D721Med (cell line): ENCODE data around the gene C20orf173.
A peak's percentile ranks its signal among the peaks of the same experiment; 100 is the strongest.

Experiments
- DNase-seq: peaks from one replicate; pipeline ENCODE4 v3.0.0; 2011; ENCODE audit warnings: low spot score; ENCODE audit not compliant: insufficient read length
- FAIRE-seq: peaks from 2 replicates; lab custom pipeline; 2011; peaks lifted over from hg19 to GRCh38; lab: Jason Lieb, UNC
- CTCF ChIP-seq: IDR thresholded peaks from 2 replicates; pipeline ENCODE4 v1.5.1; 2012; ENCODE audit warnings: mild to moderate bottlenecking, control low read depth; ENCODE audit not compliant: insufficient read depth; ENCODE audit errors: missing control alignments

C20orf173 gene

DNA sequence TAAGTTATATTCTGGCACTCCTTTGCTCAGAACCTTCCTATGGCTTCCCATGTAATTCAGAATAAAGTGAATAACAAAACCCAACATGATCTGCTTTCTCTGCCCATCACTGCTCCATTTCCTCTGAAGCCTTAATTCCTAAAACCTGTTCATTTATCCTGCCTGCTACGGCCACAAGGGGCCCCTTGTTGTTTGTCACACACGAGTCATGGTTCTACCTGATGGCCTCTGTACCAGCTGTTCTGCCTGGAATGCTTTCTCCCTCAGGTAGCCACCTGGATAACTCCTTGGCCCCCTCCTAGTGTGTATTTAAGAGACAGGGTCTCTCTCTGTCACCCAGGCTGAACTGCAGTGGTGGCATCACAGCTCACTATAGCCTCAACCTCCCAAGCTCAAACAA lies 39.2 kb upstream of the C20orf173 start:
- peak; percentile 21 for TF ChIP-seq CTCF
- FAIRE-seq (no peak), DNase-seq (no peak)

DNA sequence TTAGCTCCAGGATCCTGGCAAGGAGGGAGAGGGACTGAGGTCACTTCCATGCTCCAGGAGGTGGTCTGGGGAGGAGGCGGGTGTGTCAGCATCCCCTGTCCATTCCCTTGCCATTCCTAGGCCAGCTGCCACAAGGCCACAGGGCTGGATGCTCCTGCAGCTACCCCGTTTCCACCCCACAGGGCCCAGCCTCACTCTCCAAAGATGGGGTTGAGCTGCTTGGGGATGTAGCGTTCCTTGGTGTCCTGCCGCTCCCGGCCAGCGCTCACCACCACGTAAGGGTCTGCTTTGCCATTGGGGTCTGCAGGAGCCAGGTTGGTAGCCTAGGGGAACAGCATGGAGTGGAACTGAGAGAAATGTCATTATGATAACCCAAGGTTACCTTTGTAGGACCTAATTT lies 35.5 kb upstream of the C20orf173 start:
- FAIRE-seq: no peak
- no peak for TF ChIP-seq CTCF

DNA sequence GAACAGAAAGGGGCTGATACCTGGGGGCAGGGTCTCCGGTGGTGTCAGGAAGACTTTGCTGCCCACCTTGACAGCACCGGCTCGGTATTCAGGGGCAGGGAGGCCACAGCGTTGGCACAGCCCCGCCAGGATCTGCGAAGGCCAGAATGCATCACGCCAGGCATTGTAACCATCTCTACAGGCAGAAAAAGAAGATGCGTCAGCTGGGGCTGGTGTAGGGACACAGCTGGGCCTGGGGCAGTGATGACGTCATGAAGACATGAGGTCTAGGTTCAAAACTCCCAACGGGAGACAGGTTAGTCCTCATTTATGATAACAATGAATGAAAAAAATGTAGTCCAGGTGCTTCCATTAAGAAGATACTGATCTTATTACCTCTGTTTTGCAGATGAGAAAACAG lies 34.4 kb upstream of the C20orf173 start:
- no peak for TF ChIP-seq CTCF
- DNase-seq: no peak
- FAIRE-seq: no peak

More for the DNA sequence above, 35.5 kb upstream of the C20orf173 start:
- peak; percentile 9 for DNase-seq

DNA sequence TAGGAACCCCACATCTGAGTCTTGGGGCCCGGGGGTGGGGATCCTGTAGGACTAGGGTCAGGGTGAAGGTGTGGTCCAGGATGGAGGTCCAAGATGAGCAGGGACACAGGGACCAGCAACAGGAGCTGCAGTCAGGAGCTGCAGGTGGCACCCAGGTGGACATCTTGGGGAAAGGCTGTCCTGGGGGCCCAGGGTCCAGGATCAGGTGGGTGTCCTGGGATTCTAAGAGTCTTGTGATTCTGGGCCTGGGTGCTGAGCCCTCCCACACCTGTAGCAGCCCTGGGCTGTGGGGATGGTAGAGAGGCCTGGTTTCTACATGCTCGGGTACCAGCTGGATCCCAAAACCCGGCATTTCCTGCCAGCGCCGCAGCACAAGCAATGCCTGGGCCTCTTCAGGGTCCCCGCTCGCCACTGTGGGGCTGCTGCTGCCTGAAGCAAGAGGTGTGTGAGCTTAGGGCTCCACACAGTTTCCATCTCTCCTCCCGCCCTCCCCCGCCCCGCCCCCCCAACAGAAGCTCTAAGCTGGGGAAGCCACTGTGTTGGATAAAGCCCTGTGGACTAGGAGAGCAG lies 33.2 kb upstream of the C20orf173 start:
- no peak for TF ChIP-seq CTCF
- FAIRE-seq (no peak), DNase-seq (no peak)

DNA sequence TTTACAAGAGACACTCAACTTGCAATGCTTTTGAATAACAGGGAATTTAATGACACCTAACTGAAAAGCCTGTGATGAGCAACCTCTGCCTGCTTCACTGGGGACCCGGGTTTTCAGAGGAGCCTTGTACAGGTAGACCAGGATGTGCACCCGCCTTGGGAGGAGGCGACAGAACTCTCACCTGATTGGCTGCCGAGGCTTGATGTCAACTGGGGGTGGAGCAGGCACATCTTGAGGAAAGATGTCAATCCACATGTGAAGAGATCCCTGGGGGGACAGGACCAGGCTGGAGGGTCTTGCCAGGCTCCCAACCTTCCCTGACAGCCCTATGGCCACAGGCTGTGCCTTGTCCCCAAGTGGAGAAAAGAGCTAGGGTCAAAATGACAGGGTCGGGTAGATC lies 32.2 kb upstream of the C20orf173 start:
- FAIRE-seq (no peak), DNase-seq (no peak)
- TF ChIP-seq CTCF: no peak

DNA sequence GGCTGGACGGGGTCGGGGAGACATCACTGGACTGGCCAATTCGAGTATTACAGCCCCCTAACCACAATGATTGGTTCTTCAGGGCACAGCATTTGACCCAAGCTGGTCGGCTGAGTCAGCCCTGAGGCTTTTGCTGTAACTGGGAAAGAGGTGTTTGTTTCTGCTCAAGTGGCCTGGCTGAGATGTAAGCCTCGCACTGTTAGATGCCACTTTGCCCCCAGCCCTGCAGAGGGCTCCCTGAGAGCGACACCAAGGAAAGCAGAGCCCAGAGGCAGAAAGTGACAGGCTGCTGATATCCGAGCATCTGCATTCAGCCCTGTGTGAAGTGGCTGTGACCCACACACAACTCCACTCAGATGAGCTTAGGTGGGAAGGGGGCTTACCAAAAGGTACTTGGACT lies 31.8 kb upstream of the C20orf173 start:
- DNase-seq (no peak), FAIRE-seq (no peak)
- peak; percentile 52 for TF ChIP-seq CTCF

GRCh38 chr20:35560541-35560940 lies 31.1 kb upstream of the C20orf173 start:
- DNase-seq: no peak
- FAIRE-seq: no peak
- TF ChIP-seq CTCF: no peak
